GM23248 (cell line): ENCODE data around the gene CST5.

ENCODE experiments used
- EZH2 ChIP-seq: fragments of 200-600 bp; sonication (generic); IDR thresholded peaks from 2 replicates; pipeline ENCODE4 v1.6.1; 2018; ENCODE audit warnings: antibody characterized with exemption, mild to moderate bottlenecking; ENCODE audit not compliant: insufficient read depth, poor library complexity, severe bottlenecking
- EZH2phosphoT487 ChIP-seq: fragments of 200-600 bp; sonication (generic); IDR thresholded peaks from 2 replicates; pipeline ENCODE4 v1.6.1; 2018; ENCODE audit warnings: antibody characterized with exemption, moderate library complexity, mild to moderate bottlenecking, low read depth; ENCODE audit not compliant: insufficient read depth

DNA sequence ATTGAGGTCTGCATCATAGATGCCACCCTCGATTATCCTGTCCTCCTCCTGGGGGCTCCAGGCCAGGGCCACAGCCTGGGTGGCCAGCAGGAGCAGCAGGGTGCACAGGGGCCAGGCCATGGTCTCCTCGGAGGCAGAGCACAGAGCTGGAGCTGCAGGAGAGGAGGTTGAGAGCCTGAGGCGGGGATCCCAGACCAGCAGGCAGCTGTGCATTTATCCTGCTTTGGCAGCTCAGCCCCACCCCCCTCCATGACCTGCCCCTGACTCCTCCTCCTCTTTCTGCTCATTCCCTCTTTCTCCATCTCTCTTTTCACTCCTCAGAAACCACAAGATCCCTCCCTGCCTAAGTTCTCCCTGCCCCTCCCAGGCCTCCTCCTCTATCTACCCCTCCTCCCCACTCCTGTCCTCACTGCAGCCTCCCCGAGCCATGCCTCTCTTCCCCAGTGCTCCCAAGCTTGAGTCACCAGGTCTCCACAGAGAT lies 53.0 kb downstream of the CST5 start, which contains the start of gene CST2:
- TF ChIP-seq EZH2, result no peak
- TF ChIP-seq EZH2phosphoT487, result no peak
